Effector memory CD4-positive, alpha-beta T cell (primary cell): ENCODE results near the gene MKNK1.

Experiments used
- DNase-seq, 3 donors: peaks; one replicate each; pipeline ENCODE4 v3.0.0-alpha.2; 2020
- H3K27ac ChIP-seq: 2 replicates; pipeline ENCODE4 v1.7.0; 2013; ENCODE audit warnings: mild to moderate bottlenecking, low read length, moderate library complexity; ENCODE audit not compliant: insufficient read depth, poor library complexity, severe bottlenecking
- H3K27me3 ChIP-seq: replicated peaks from 2 replicates; pipeline ENCODE4 v1.7.0; 2013; ENCODE audit warnings: mild to moderate bottlenecking, low read length; ENCODE audit not compliant: insufficient read depth, control insufficient read depth, poor library complexity, severe bottlenecking
- H3K36me3 ChIP-seq: 2 replicates; pipeline ENCODE4 v1.7.0; 2013; ENCODE audit warnings: mild to moderate bottlenecking, low read length, moderate library complexity; ENCODE audit not compliant: control insufficient read depth, insufficient read depth
- H3K4me1 ChIP-seq: 2 replicates; pipeline ENCODE4 v1.7.0; 2013; ENCODE audit warnings: low read length, mild to moderate bottlenecking; ENCODE audit not compliant: control insufficient read depth, insufficient read depth, poor library complexity, severe bottlenecking
- H3K4me3 ChIP-seq: 2 replicates; pipeline ENCODE4 v1.7.0; 2013; ENCODE audit warnings: low read length, low read depth, mild to moderate bottlenecking; ENCODE audit not compliant: insufficient read depth, poor library complexity, severe bottlenecking
- H3K9me3 ChIP-seq: 2 replicates; pipeline ENCODE4 v1.7.0; 2013; ENCODE audit warnings: mild to moderate bottlenecking, low read length, moderate library complexity; ENCODE audit not compliant: control insufficient read depth

The MKNK1 gene

DNA sequence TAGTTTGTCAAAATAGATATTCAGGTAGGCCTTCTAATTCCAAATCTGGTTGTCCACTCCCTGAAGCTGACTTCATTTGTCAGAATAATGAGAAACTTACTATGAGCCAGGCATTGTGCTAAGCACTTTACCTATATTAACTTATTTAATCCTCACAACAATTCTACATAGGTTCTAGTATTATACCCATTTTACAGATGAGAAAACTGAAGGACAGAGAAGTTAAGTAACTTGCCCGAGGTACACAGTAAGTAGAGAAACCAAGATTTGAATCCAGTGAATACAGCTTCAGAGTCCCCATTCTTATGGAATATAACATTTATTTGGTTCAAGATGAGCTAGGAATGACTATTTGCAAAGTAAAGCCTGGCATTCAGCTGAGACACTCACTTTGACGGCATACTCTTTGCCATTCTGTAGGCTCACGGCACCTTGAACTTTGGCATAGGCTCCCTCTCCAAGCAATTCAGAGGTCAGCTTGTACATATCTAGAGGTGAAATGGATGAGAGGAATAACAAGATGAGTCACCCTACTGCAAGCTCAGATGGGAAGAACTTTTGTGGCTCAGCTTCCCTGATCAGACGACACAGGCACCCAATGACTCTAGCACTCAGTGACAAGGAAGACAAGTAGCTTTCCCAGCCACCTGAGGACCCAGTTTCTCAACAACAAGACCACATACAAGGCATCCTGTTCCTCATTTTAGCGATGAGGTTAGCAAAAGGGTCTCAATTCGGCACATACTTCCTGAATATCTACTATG lies 23.7 kb downstream of the MKNK1 start:
- Histone ChIP-seq H3K27me3 (no peaks in the 10 kb centered on the region), H3K36me3 (peaks cover 27% of the 10 kb centered on the region), H3K27ac (no peak overlapping the region), H3K4me1 (peaks cover 15% of the 10 kb centered on the region), H3K9me3 (no peaks in the 10 kb centered on the region), H3K4me3 (no peak overlapping the region)
- DNase-seq: no peak

DNA sequence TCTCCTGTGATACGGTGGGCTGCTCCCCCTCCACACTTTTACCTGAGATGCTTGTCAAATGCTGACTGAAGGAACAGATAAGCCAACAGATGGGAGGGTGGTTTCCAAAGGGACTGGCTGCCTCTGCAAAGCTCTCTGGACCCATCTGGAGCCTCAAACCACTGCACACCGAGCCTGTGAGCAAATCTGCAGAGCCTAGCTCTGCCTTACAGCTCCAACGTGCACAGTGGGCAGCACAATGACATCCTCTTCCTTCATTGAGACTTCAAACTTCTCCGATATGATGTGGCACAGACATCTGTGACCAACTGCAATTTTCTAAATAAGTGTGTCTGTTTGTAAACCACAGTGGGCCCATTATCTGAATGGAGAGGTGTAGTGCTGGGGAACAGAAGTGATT lies 26.4 kb downstream of the MKNK1 start:
- Histone ChIP-seq H3K36me3 (peaks cover 33% of the 10 kb centered on the region), H3K27me3 (no peaks in the 10 kb centered on the region), H3K4me3 (no peak overlapping the region), H3K4me1 (peaks cover 15% of the 10 kb centered on the region), H3K27ac (no peak overlapping the region), H3K9me3 (no peaks in the 10 kb centered on the region)
- no peak for DNase-seq

DNA sequence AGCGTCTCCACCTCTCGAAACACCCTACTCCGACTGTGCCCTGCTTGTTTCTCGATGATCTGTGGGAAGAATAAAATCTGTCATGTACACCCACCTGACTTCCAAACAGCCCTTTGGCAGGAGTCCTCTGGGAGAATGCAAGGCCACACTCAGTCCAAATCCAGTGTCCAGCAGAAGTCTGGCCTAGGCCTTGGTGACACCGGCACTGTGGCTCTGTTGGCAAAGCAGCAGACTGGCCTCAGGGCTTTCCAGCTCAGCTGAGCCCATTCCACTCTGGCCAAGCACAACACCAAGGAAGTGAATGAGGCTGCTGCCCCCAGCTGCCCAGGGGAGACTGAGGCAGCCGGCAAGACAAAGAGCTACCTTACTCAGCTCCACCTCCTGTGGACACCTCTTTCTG lies 27.5 kb downstream of the MKNK1 start:
- no peak for DNase-seq
- H3K36me3 ChIP-seq: peaks cover 26% of the 10 kb centered on the region
- H3K4me3 ChIP-seq: no peak overlapping the region
- peaks cover 8% of the 10 kb centered on the region for H3K4me1 ChIP-seq
- no peaks in the 10 kb centered on the region for H3K27me3 ChIP-seq
- H3K9me3 ChIP-seq: no peaks in the 10 kb centered on the region
- no peak overlapping the region for H3K27ac ChIP-seq

DNA sequence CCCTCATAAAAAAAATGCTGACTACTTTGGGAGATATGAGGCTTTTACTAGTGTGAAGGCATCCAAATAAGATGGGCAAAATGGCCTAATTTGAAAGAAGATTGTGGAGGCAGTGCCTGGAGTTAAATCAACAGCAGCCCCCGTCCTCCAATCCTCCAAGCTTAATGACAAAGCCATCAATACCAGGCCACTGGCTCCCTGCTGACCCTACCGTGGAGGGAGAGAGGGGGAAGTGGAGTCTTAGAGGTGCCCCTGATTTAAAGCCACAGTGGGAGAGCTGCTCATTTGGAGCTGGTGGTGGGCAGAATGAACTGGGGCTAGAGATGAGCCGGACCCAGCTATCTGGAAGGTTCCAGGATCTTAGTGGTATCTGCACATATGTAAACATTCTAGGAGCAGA lies 28.3 kb downstream of the MKNK1 start:
- Histone ChIP-seq H3K27ac (no peak overlapping the region), H3K27me3 (no peaks in the 10 kb centered on the region), H3K4me3 (no peak overlapping the region), H3K9me3 (no peaks in the 10 kb centered on the region), H3K4me1 (peaks cover 3% of the 10 kb centered on the region), H3K36me3 (peaks cover 30% of the 10 kb centered on the region)
- DNase-seq: no peak

DNA sequence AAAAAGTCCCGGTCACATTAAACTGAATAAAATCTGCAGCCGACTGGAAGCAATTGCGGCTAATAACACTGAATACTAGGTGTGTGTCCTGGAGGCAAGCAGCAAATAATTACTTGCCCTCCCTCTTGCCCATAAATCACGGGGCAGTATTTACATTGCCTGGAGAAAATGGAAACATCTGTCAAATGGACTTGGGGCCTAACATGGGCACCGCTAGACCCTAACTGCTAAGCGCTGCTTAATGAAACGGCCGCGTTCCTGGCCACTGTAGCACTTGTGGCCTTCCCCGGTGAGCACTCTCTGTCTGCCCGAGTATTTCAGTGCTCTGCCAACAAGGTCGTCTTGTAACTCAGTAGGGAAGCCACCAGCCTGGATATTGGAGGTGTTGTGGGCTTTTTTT lies 28.8 kb downstream of the MKNK1 start:
- Histone ChIP-seq H3K4me3 (no peak overlapping the region), H3K4me1 (no peaks in the 10 kb centered on the region), H3K36me3 (peaks cover 30% of the 10 kb centered on the region), H3K9me3 (no peaks in the 10 kb centered on the region), H3K27ac (no peak overlapping the region), H3K27me3 (no peaks in the 10 kb centered on the region)
- no peak for DNase-seq

DNA sequence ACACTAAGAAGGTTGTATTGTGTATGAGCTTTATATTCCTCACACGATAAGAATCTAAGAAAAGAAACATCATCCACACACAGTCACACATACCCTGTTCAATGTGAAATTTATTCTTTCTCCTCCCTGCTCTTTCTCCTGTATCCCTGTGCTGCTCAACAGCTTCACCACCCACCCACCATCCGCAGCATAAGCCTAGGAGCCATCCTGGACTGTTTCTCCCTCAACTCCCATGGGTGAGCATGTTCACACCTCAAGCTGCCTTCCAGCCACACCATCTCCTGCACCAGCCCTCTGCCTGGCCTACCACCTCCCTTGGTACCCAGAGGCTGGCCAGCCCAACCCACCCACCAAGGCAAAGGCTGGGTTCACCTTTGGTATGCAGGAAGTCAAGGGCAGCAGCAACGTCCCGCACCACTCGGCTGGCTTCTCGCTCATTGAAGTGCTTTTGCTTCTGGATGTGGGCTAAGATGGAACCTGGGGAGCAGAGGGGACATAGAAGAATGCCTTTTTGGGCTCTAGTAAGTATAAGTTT lies 32.3 kb downstream of the MKNK1 start:
- Histone ChIP-seq H3K4me3 (no peak overlapping the region), H3K36me3 (peaks cover 28% of the 10 kb centered on the region)

DNA sequence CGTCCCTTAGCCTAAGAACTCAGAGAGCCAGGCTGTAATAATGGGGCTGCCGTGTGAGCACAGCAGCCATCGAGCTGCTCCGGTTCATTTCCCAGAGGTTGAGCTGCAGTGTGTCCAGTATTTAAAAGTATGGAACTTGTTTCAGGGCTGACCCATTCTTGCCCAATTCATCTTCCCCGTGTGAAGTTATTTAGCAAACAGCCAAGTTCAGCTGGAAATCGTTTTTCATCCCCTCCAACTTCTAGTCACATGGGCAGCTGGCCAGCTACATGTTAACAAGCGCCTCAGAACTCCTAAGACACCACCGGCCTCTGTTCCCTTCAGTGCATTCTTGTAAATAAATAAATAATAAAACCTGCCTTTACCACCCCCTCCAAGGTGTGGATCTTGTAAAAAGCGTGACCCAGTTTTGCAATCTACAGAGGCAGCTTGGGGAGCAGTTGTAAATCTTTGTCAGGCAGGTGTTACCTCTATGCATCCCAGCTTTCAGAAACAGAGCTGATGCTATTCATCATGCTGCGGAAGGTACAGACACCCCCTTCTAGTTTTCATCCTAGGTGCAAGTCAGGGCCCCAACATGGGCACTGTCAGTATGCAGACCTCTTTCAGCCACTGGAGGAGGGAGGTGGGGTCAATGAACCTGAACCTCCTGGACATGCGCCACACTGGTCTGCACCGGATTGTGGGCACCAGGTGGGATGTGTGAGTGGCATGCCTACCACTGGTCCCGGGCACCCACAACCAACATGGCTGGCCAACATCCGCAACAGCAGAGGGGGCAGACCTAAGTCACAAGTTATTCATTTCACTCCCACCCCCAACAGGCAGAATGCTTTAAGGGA lies 34.0 kb downstream of the MKNK1 start:
- Histone ChIP-seq H3K27me3 (no peaks in the 10 kb centered on the region), H3K27ac (no peak overlapping the region), H3K4me1 (no peaks in the 10 kb centered on the region), H3K36me3 (peaks cover 22% of the 10 kb centered on the region), H3K9me3 (no peaks in the 10 kb centered on the region), H3K4me3 (no peak overlapping the region)
- DNase-seq: no peak

More for the DNA sequence above, 32.3 kb downstream of the MKNK1 start:
- H3K9me3 ChIP-seq: no peaks in the 10 kb centered on the region
- no peak for DNase-seq
- no peaks in the 10 kb centered on the region for H3K27me3 ChIP-seq
- no peaks in the 10 kb centered on the region for H3K4me1 ChIP-seq
- no peak overlapping the region for H3K27ac ChIP-seq

DNA sequence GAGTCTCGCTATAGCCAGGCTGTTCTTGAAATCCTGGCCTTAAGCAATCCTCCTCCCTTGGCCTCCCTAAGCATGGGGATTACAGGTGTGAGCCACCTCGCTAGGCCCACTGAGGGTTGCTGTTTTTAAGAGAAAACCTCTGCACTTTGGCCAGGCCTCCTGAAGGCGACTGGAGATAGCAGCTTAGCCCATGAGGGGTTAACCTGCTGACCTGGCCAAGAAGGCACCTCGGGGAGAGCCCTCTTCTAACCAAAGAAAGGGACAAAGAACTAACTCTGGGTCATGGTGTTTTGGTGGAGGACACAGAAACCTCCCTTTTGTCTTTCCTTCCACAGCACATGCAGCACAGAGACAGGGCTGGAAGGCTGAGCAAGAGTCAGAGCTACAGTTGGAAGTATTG lies 35.0 kb downstream of the MKNK1 start:
- Histone ChIP-seq H3K27me3 (no peaks in the 10 kb centered on the region), H3K27ac (no peak overlapping the region), H3K4me3 (no peak overlapping the region), H3K4me1 (no peaks in the 10 kb centered on the region), H3K36me3 (peaks cover 28% of the 10 kb centered on the region), H3K9me3 (no peaks in the 10 kb centered on the region)
- DNase-seq: no peak

DNA sequence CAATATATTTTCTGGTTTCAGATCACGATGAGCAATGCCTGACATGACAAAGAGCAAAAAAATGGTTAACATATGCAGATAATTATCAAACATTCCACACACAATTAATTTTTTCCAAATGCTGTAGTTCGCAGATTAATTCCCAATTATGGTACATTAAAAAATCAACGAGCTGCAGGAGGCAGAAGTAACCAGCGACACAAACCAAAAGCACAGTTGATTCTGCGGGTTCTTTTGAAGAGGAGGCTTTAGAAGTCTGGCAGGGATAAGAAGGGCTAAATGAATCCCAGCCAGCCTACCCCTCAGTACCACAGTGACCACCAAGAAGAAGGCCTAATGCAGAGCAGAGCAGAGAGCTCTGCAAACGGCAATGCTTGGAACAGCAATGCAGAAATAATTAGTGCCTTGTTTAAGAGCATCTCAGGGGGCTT lies 35.6 kb downstream of the MKNK1 start:
- peaks cover 27% of the 10 kb centered on the region for H3K36me3 ChIP-seq
- no peaks in the 10 kb centered on the region for H3K27me3 ChIP-seq
- H3K4me1 ChIP-seq: no peaks in the 10 kb centered on the region
- no peak overlapping the region for H3K4me3 ChIP-seq
- H3K27ac ChIP-seq: no peak overlapping the region
- no peak for DNase-seq
- H3K9me3 ChIP-seq: no peaks in the 10 kb centered on the region

DNA sequence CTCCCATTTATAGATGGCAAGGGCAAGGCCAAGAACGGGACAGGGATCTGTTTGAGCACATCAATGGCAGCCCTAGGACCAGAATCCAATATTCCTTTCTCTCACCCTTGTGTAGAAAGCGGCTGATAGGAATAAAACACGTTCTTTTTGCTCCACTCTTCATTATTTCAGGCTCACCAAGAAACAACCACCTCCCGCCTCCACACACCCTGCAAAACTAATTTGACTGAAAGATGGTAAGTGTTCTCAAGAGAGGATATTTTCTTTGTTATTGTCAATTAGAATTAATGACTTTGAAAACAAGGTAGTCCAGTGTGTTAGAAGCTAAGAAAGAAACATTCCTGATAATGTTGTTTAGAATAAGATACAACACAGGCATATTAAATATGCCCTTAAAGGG lies 40.7 kb downstream of the MKNK1 start:
- Histone ChIP-seq H3K4me1 (no peaks in the 10 kb centered on the region), H3K9me3 (no peaks in the 10 kb centered on the region), H3K27ac (no peak overlapping the region), H3K4me3 (no peak overlapping the region), H3K36me3 (peaks cover 52% of the 10 kb centered on the region), H3K27me3 (no peaks in the 10 kb centered on the region)
- no peak for DNase-seq
